BLaER1 treated with 17β-estradiol and CSF1 and Interleukin-3, amounts not matched to agents 10 nM and 100 nM (cell line): ENCODE results near the gene CAMK2D.
A peak's percentile ranks its signal among the peaks of the same experiment; 100 is the strongest.
"Not testable (repeated sequence)": the region's sequence is repeated elsewhere in the genome, so short reads cannot be mapped to it uniquely, and the experiment has no call there.

Source experiments
- H3K27ac ChIP-seq, 11 experiments: shearing (Covaris generic); formaldehyde crosslinking; 2 replicates each; pipeline ENCODE4 v1.8.1; 2022
- H3K27me3 ChIP-seq, 11 experiments: shearing (Covaris generic); formaldehyde crosslinking; 2 replicates each; pipeline ENCODE4 v1.8.1; 2022
- H3K36me3 ChIP-seq, 11 experiments: shearing (Covaris generic); formaldehyde crosslinking; 2 replicates each; pipeline ENCODE4 v1.8.1; 2022
- H3K4me1 ChIP-seq, 10 experiments: shearing (Covaris generic); formaldehyde crosslinking; 2 replicates each; pipeline ENCODE4 v1.8.1; 2022
- H3K4me2 ChIP-seq, 11 experiments: shearing (Covaris generic); formaldehyde crosslinking; 2 replicates each; pipeline ENCODE4 v1.8.1; 2022
- H3K4me3 ChIP-seq, 10 experiments: shearing (Covaris generic); formaldehyde crosslinking; 2 replicates each; pipeline ENCODE4 v1.8.1; 2022
- H3K9ac ChIP-seq, 11 experiments: shearing (Covaris generic); formaldehyde crosslinking; 2 replicates each; pipeline ENCODE4 v1.8.1; 2022
- H3K9me3 ChIP-seq, 11 experiments: shearing (Covaris generic); formaldehyde crosslinking; replicated peaks in 1 of 11; 2 replicates each; pipeline ENCODE4 v1.8.1; 2022
- H4K20me1 ChIP-seq, 11 experiments: shearing (Covaris generic); formaldehyde crosslinking; 2 replicates each; pipeline ENCODE4 v1.8.1; 2022
- Cebpa-rat ChIP-seq, 11 experiments: shearing (Covaris generic); IDR thresholded peaks; 2 replicates each; pipeline ENCODE4 v1.8.1; 2022

The CAMK2D gene

GRCh38 chr4:113761620-113762185 is at the start of gene CAMK2D:
CAMK2D (minus strand) TSS chr4:113761738; CDS start chr4:113761068, 670 bp downstream.
- H3K4me1 ChIP-seq = peaks cover 18 to 35% (median 26%) of the 10 kb centered on the region in 10 experiments
- peak within 1 kb of the TSS; percentile 90 to 96 (median 93) for H3K9ac ChIP-seq
- H3K27me3 ChIP-seq = no peaks in the 10 kb centered on the region
- peak within 1 kb of the TSS; percentile 77 to 95 (median 85) for H3K4me2 ChIP-seq
- H3K27ac ChIP-seq = peak within 1 kb of the TSS; percentile 87 to 98 (median 95)
- no peaks in the 10 kb centered on the region for H3K9me3 ChIP-seq
- H3K4me3 ChIP-seq = peak within 1 kb of the TSS; percentile 81 to 97 (median 94)
- H4K20me1 ChIP-seq = peaks cover 0 to 25% (median 0%) of the 10 kb centered on the region in 11 experiments; a peak in 6 of 22 replicates
- peaks cover 0 to 10% (median 0%) of the 10 kb centered on the region in 11 experiments; a peak in 7 of 22 replicates for H3K36me3 ChIP-seq
- no peak for TF ChIP-seq Cebpa-rat (IDR thresholded peaks at IDR 0.05)

- no peak for TF ChIP-seq Cebpa-rat (IDR thresholded peaks at IDR 0.05)
- H3K27ac ChIP-seq = peak overlapping the region in 2 of 11 experiments; percentile 40 to 42; a peak in 3 of 22 replicates
- no peak overlapping the region for H3K9ac ChIP-seq
- H4K20me1 ChIP-seq = no peaks in the 10 kb centered on the region
- H3K9me3 ChIP-seq = no peaks in the 10 kb centered on the region; a peak in 1 of 22 replicates
- H3K4me2 ChIP-seq = peak overlapping the region in 3 of 11 experiments; percentile 37 to 43 (median 40); a peak in 4 of 22 replicates
- H3K4me1 ChIP-seq = peaks cover 0 to 73% (median 7%) of the 10 kb centered on the region in 10 experiments; a peak in 10 of 20 replicates
- no peaks in the 10 kb centered on the region for H3K36me3 ChIP-seq
- H3K27me3 ChIP-seq = no peaks in the 10 kb centered on the region
- H3K4me3 ChIP-seq = no peak overlapping the region
Observed at GRCh38 chr4:113810906-113811305, 49.4 kb upstream of the CAMK2D start.

- H3K4me1 ChIP-seq = peaks cover 0 to 57% (median 5%) of the 10 kb centered on the region in 10 experiments; a peak in 9 of 20 replicates
- H3K4me2 ChIP-seq = peak overlapping the region in 5 of 11 experiments; percentile 27 to 60 (median 43); a peak in 11 of 22 replicates
Observed at GRCh38 chr4:113809311-113809710, 47.8 kb upstream of the CAMK2D start.

DNA sequence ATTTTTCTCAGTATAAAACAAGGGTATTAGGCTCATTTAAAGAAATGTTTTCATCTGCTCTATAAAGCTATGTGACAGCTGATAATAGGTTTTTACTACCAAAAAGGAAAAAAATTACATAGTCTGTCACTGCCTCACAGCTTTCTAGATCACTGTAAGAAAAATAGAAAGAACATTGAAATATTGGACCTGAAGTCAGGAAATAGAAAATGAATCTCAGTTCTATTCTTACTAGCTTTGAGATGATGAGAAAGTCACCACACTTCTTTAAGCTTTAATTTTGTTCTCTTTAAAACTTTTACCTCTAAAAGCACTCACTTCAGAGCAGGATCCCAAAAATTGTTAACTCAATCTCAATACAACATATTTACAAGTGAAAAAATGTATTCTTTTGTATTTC is 45.3 kb upstream of the CAMK2D start:
- Histone ChIP-seq H3K27me3 (no peaks in the 10 kb centered on the region), H3K9me3 (peaks cover 0 to 28% (median 10%) of the 10 kb centered on the region in 11 experiments; a peak in 17 of 22 replicates), H3K4me3 (no peak overlapping the region), H4K20me1 (no peaks in the 10 kb centered on the region), H3K27ac (no peak overlapping the region), H3K9ac (no peak overlapping the region), H3K4me2 (no peak overlapping the region), H3K36me3 (no peaks in the 10 kb centered on the region), H3K4me1 (peaks cover 0 to 36% (median 7%) of the 10 kb centered on the region in 10 experiments; a peak in 10 of 20 replicates)
- TF ChIP-seq Cebpa-rat (IDR thresholded peaks at IDR 0.05) = no peak

More at GRCh38 chr4:113809311-113809710, 47.8 kb upstream of the CAMK2D start:
- H3K36me3 ChIP-seq = no peaks in the 10 kb centered on the region
- H3K27ac ChIP-seq = peak overlapping the region in 4 of 11 experiments; percentile 1 to 61 (median 34); a peak in 8 of 22 replicates
- no peaks in the 10 kb centered on the region for H3K27me3 ChIP-seq
- peak overlapping the region in 1 of 11 experiments; percentile 27; a peak in 1 of 22 replicates for H3K9ac ChIP-seq
- no peak for TF ChIP-seq Cebpa-rat (IDR thresholded peaks at IDR 0.05)
- no peak overlapping the region for H3K4me3 ChIP-seq
- peaks cover 0 to 9% (median 0%) of the 10 kb centered on the region in 11 experiments; a peak in 5 of 22 replicates for H3K9me3 ChIP-seq
- H4K20me1 ChIP-seq = no peaks in the 10 kb centered on the region

- H3K4me3 ChIP-seq = no peak overlapping the region
- peaks cover 0 to 4% (median 0%) of the 10 kb centered on the region in 10 experiments; a peak in 1 of 20 replicates for H3K4me1 ChIP-seq
- TF ChIP-seq Cebpa-rat (IDR thresholded peaks at IDR 0.05) = no peak
Observed at GRCh38 chr4:113801882-113802281, 40.3 kb upstream of the CAMK2D start.

DNA sequence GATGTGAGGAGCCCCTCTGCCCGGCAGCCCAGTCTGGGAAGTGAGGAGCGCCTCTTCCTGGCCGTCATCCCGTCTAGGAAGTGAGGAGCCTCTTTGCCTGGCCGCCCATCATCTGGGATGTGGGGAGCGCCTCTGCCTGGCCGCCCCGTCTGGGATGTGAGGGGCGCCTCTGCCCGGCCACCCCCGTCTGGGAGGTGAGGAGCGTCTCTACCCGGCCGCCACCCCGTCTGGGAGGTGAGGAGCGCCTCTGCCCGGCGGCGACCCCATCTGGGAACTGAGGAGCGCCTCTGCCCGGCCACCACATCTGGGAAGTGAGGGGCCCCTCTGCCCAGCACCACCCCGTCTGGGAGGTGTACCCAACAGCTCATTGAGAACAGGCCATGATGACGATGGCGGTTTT is 34.8 kb upstream of the CAMK2D start:
- H3K36me3 ChIP-seq, H3K4me2 ChIP-seq, H3K27me3 ChIP-seq, H3K4me1 ChIP-seq, H3K4me3 ChIP-seq, H3K9ac ChIP-seq, H3K27ac ChIP-seq, H4K20me1 ChIP-seq: not testable (repeated sequence)
- H3K9me3 ChIP-seq = peaks cover 25 to 66% (median 47%) of the 10 kb centered on the region in 11 experiments

More at GRCh38 chr4:113801882-113802281, 40.3 kb upstream of the CAMK2D start:
- H3K4me2 ChIP-seq = no peak overlapping the region
- no peak overlapping the region for H3K27ac ChIP-seq
- peaks cover 5 to 40% (median 22%) of the 10 kb centered on the region in 11 experiments; a peak in 19 of 22 replicates for H3K9me3 ChIP-seq
- no peaks in the 10 kb centered on the region for H3K36me3 ChIP-seq
- no peak overlapping the region for H3K9ac ChIP-seq
- no peaks in the 10 kb centered on the region for H4K20me1 ChIP-seq
- no peaks in the 10 kb centered on the region for H3K27me3 ChIP-seq

GRCh38 chr4:113790478-113790877 is 28.9 kb upstream of the CAMK2D start:
- no peaks in the 10 kb centered on the region for H4K20me1 ChIP-seq
- no peaks in the 10 kb centered on the region for H3K36me3 ChIP-seq
- H3K9ac ChIP-seq = peak overlapping the region in 6 of 11 experiments; percentile 25 to 57 (median 40); a peak in 7 of 22 replicates
- H3K4me1 ChIP-seq = peaks cover 0 to 64% (median 44%) of the 10 kb centered on the region in 10 experiments; a peak in 13 of 20 replicates
- H3K27me3 ChIP-seq = no peaks in the 10 kb centered on the region
- H3K4me3 ChIP-seq = peak overlapping the region in 3 of 10 experiments; percentile 1 to 29 (median 2); a peak in 1 of 20 replicates
- peak in 6 of 11 experiments; percentile 26 to 60 (median 42); a peak in 6 of 22 replicates for TF ChIP-seq Cebpa-rat (IDR thresholded peaks at IDR 0.05)
- H3K9me3 ChIP-seq = peaks cover 14 to 45% (median 32%) of the 10 kb centered on the region in 11 experiments
- peak overlapping the region in 7 of 11 experiments; percentile 18 to 91 (median 70); a peak in 13 of 22 replicates for H3K4me2 ChIP-seq
- peak overlapping the region in 7 of 11 experiments; percentile 8 to 80 (median 73); a peak in 12 of 22 replicates for H3K27ac ChIP-seq

GRCh38 chr4:113788888-113789287 is 27.4 kb upstream of the CAMK2D start:
- no peak for TF ChIP-seq Cebpa-rat (IDR thresholded peaks at IDR 0.05)
- Histone ChIP-seq H3K9ac (peak overlapping the region in 1 of 11 experiments; percentile 31; a peak in 2 of 22 replicates), H3K4me1 (peaks cover 0 to 80% (median 59%) of the 10 kb centered on the region in 10 experiments; a peak in 13 of 20 replicates), H4K20me1 (no peaks in the 10 kb centered on the region), H3K27me3 (no peaks in the 10 kb centered on the region), H3K27ac (peak overlapping the region in 6 of 11 experiments; percentile 35 to 80 (median 75); a peak in 11 of 22 replicates), H3K9me3 (peaks cover 13 to 30% (median 20%) of the 10 kb centered on the region in 11 experiments; a peak in 21 of 22 replicates), H3K4me3 (no peak overlapping the region), H3K36me3 (no peaks in the 10 kb centered on the region), H3K4me2 (peak overlapping the region in 7 of 11 experiments; percentile 28 to 91 (median 70); a peak in 13 of 22 replicates)

- Histone ChIP-seq H3K9ac (peak overlapping the region in 4 of 11 experiments; percentile 56 to 74 (median 74); a peak in 4 of 22 replicates), H3K36me3 (no peaks in the 10 kb centered on the region), H3K4me1 (peaks cover 0 to 92% (median 57%) of the 10 kb centered on the region in 10 experiments; a peak in 13 of 20 replicates), H3K4me2 (peak overlapping the region in 7 of 11 experiments; percentile 44 to 91 (median 82); a peak in 13 of 22 replicates), H3K27me3 (no peaks in the 10 kb centered on the region), H4K20me1 (no peaks in the 10 kb centered on the region), H3K27ac (peak overlapping the region in 7 of 11 experiments; percentile 41 to 92 (median 88); a peak in 11 of 22 replicates), H3K9me3 (peaks cover 0 to 4% (median 0%) of the 10 kb centered on the region in 11 experiments; a peak in 2 of 22 replicates), H3K4me3 (peak overlapping the region in 3 of 10 experiments; percentile 17 to 23 (median 22); a peak in 4 of 20 replicates)
- TF ChIP-seq Cebpa-rat (IDR thresholded peaks at IDR 0.05) = no peak
Observed at GRCh38 chr4:113785781-113786180, 24.2 kb upstream of the CAMK2D start.
